OCI-LY3 (cell line): Measurements from ENCODE around the gene THSD7B.

Experiments used
- H2AFZ ChIP-seq: fragments of 200-600, 300-600 bp; shearing (Covaris generic); 2 replicates; pipeline ENCODE4 v1.6.0; 2014; ENCODE audit warnings: antibody characterized with exemption, low read depth, low read length
- H3K27ac ChIP-seq: fragments of 200-600, 300-600 bp; sonication (generic); 2 replicates; pipeline ENCODE4 v1.5.1; 2014; ENCODE audit warnings: mild to moderate bottlenecking, low read length, moderate library complexity, mixed read lengths
- H3K27me3 ChIP-seq: fragments of 200-600, 300-600 bp; sonication (generic); 2 replicates; pipeline ENCODE4 v1.6.1; 2014; ENCODE audit warnings: low read depth, low read length, mixed read lengths
- H3K36me3 ChIP-seq: fragments of 200-600, 300-600 bp; sonication (generic); replicated peaks from 2 replicates; pipeline ENCODE3; 2014; ENCODE audit warnings: low read depth, low read length, mixed read lengths
- H3K4me1 ChIP-seq: fragments of 300-600, 200-600 bp; sonication (generic); 2 replicates; pipeline ENCODE4 v1.6.1; 2014; ENCODE audit warnings: low read length, mixed read lengths
- H3K4me2 ChIP-seq: fragments of 200-600, 300-600 bp; sonication (generic); 2 replicates; pipeline ENCODE4 v1.6.1; 2014; ENCODE audit warnings: low read length, mixed read lengths
- H3K4me3 ChIP-seq: fragments of 300-600, 200-600 bp; sonication (generic); 2 replicates; pipeline ENCODE4 v1.5.1; 2014; ENCODE audit warnings: antibody characterized with exemption, mild to moderate bottlenecking, low read length, moderate library complexity
- H3K79me2 ChIP-seq: fragments of 300-600, 200-600 bp; shearing (Covaris generic); 2 replicates; pipeline ENCODE4 v1.6.1; 2014; ENCODE audit warnings: mild to moderate bottlenecking, low read length, mixed read lengths
- H3K9ac ChIP-seq: fragments of 300-600, 200-600 bp; shearing (Covaris generic); 2 replicates; pipeline ENCODE4 v1.6.0; 2014; ENCODE audit warnings: mild to moderate bottlenecking, low read length, moderate library complexity
- H3K9me3 ChIP-seq: fragments of 200-600, 300-600 bp; shearing (Covaris generic); 2 replicates; pipeline ENCODE4 v1.6.1; 2014; ENCODE audit warnings: low read length, mixed read lengths; ENCODE audit not compliant: insufficient read depth
- H4K20me1 ChIP-seq: fragments of 200-600, 300-600 bp; sonication (generic); 2 replicates; pipeline ENCODE4 v1.6.1; 2016; ENCODE audit warnings: low read length, mixed read lengths; ENCODE audit not compliant: insufficient read depth
- CTCF ChIP-seq: fragments of 200-600, 300-600 bp; sonication (generic); IDR thresholded peaks from 2 replicates; pipeline ENCODE4 v1.5.1; 2014; ENCODE audit warnings: antibody characterized with exemption, low read length, low read depth
- EZH2phosphoT487 ChIP-seq: fragments of 200-600 bp; shearing (Covaris generic); IDR thresholded peaks from 2 replicates; pipeline ENCODE4 v1.6.1; 2018; ENCODE audit warnings: antibody characterized with exemption, mixed run types, low read depth

Gene THSD7B

GRCh38 chr2:137021763-137022162 is 256.4 kb downstream of the THSD7B start:
- no peak for TF ChIP-seq CTCF
- no peak for TF ChIP-seq EZH2phosphoT487
- no peak overlapping the region for H3K27ac ChIP-seq
- no peaks in the 10 kb centered on the region for H3K79me2 ChIP-seq
- no peak overlapping the region for H3K4me3 ChIP-seq
- no peaks in the 10 kb centered on the region for H4K20me1 ChIP-seq
- H2AFZ ChIP-seq, result no peak overlapping the region
- H3K4me1 ChIP-seq, result no peaks in the 10 kb centered on the region
- peaks cover 7% of the 10 kb centered on the region; the same call in 1 of the 2 replicates for H3K27me3 ChIP-seq
- H3K4me2 ChIP-seq, result no peak overlapping the region
- H3K9me3 ChIP-seq, result no peaks in the 10 kb centered on the region
- no peak overlapping the region for H3K9ac ChIP-seq
- H3K36me3 ChIP-seq, result no peaks in the 10 kb centered on the region

GRCh38 chr2:137023205-137023604 is 257.9 kb downstream of the THSD7B start:
- H3K4me2 ChIP-seq, result no peak overlapping the region
- H3K27ac ChIP-seq, result no peak overlapping the region
- H3K27me3 ChIP-seq, result peaks cover 8% of the 10 kb centered on the region; the same call in 1 of the 2 replicates
- H3K79me2 ChIP-seq, result no peaks in the 10 kb centered on the region
- H3K4me3 ChIP-seq, result no peak overlapping the region
- H2AFZ ChIP-seq, result no peak overlapping the region
- H3K9me3 ChIP-seq, result no peaks in the 10 kb centered on the region
- H3K9ac ChIP-seq, result no peak overlapping the region
- no peaks in the 10 kb centered on the region for H3K4me1 ChIP-seq
- TF ChIP-seq EZH2phosphoT487, result no peak
- no peak for TF ChIP-seq CTCF
- no peaks in the 10 kb centered on the region for H3K36me3 ChIP-seq
- no peaks in the 10 kb centered on the region for H4K20me1 ChIP-seq

- Histone ChIP-seq H3K27ac (no peak overlapping the region), H3K9ac (no peak overlapping the region), H3K4me3 (no peak overlapping the region), H3K79me2 (no peaks in the 10 kb centered on the region), H3K27me3 (peaks cover 1% of the 10 kb centered on the region; the same call in 1 of the 2 replicates), H3K4me2 (no peak overlapping the region), H3K36me3 (no peaks in the 10 kb centered on the region), H3K9me3 (no peaks in the 10 kb centered on the region), H3K4me1 (no peaks in the 10 kb centered on the region), H2AFZ (no peak overlapping the region), H4K20me1 (no peaks in the 10 kb centered on the region)
- TF ChIP-seq CTCF (no peak), EZH2phosphoT487 (no peak)
These were observed 266.4 kb downstream of the THSD7B start for GRCh38 chr2:137031731-137032130.

- H3K4me1 ChIP-seq, result no peaks in the 10 kb centered on the region
- no peak overlapping the region for H2AFZ ChIP-seq
- no peaks in the 10 kb centered on the region for H3K9me3 ChIP-seq
- TF ChIP-seq CTCF, result no peak
- H3K36me3 ChIP-seq, result no peaks in the 10 kb centered on the region
- H3K9ac ChIP-seq, result no peak overlapping the region
- no peak overlapping the region for H3K4me2 ChIP-seq
- no peak overlapping the region for H3K4me3 ChIP-seq
- H3K79me2 ChIP-seq, result no peaks in the 10 kb centered on the region
- H3K27ac ChIP-seq, result no peak overlapping the region
- H4K20me1 ChIP-seq, result no peaks in the 10 kb centered on the region
- H3K27me3 ChIP-seq, result no peaks in the 10 kb centered on the region
These were observed 271.3 kb downstream of the THSD7B start for GRCh38 chr2:137036619-137037018.
